Measurements from ENCODE around the gene PITPNM3.
A peak's percentile ranks its signal among the peaks of the same experiment; 100 is the strongest.

PITPNM3 gene

GRCh38 chr17:6446516-6447100 is 109.7 kb downstream of the PITPNM3 start:
- DNase-seq = no peak

GRCh38 chr17:6444571-6445335 is 111.6 kb downstream of the PITPNM3 start:
- DNase-seq = peak in 1 of 58 donors; percentile 45

- DNase-seq = peak; percentile 67 to 98 (median 91)
Measured at GRCh38 chr17:6443692-6444570, 112.4 kb downstream of the PITPNM3 start, which contains the start of gene PIMREG. PIMREG (plus strand) TSS chr17:6444455; CDS start chr17:6445111, 656 bp downstream.

- no peak for DNase-seq
Measured at GRCh38 chr17:6442775-6443174, 113.6 kb downstream of the PITPNM3 start.

- DNase-seq = no peak
Measured at GRCh38 chr17:6439951-6440350, 116.4 kb downstream of the PITPNM3 start.

- no peak for DNase-seq
Measured at GRCh38 chr17:6437956-6438355, 118.4 kb downstream of the PITPNM3 start.

- DNase-seq = no peak
Measured at GRCh38 chr17:6437466-6437865, 118.9 kb downstream of the PITPNM3 start.

GRCh38 chr17:6435968-6436367 is 120.4 kb downstream of the PITPNM3 start:
- peak in 44 of 58 donors; percentile 3 to 67 (median 24) for DNase-seq

- DNase-seq = no peak
Measured at GRCh38 chr17:6435051-6435450, 121.3 kb downstream of the PITPNM3 start, which contains the start of gene AIPL1. AIPL1 (minus strand) TSS chr17:6435121; CDS start chr17:6435104, 17 bp downstream.

- no peak for DNase-seq
Measured at GRCh38 chr17:6430769-6431168, 125.6 kb downstream of the PITPNM3 start.

GRCh38 chr17:6429266-6429665 is 127.1 kb downstream of the PITPNM3 start:
- DNase-seq = no peak

GRCh38 chr17:6428207-6428965 is 128.0 kb downstream of the PITPNM3 start:
- no peak for DNase-seq

GRCh38 chr17:6427279-6427781 is 129.0 kb downstream of the PITPNM3 start:
- DNase-seq = no peak

GRCh38 chr17:6426356-6427101 is 129.8 kb downstream of the PITPNM3 start:
- DNase-seq = no peak

GRCh38 chr17:6425407-6425806 is 130.9 kb downstream of the PITPNM3 start:
- DNase-seq = peak in 1 of 58 donors; percentile 12

- DNase-seq = no peak
Measured at GRCh38 chr17:6423931-6424330, 132.4 kb downstream of the PITPNM3 start.

- no peak for DNase-seq
Measured at GRCh38 chr17:6422654-6423241, 133.6 kb downstream of the PITPNM3 start.

- peak; percentile 20 to 85 (median 65) for DNase-seq
Measured at GRCh38 chr17:6421700-6422604, 134.4 kb downstream of the PITPNM3 start.

Measured in anterior cingulate cortex (tissue), 58 donors.